CD14-positive monocyte (primary cell): ENCODE measurements around the gene OBSCN. TPM values are rescaled to one million over a fixed set of nuclear protein-coding genes. Genes with fewer than 3 reads are reported as not detected.

Experiments
- DNase-seq, 3 donors: peaks; one replicate each; pipeline ENCODE4 v3.0.0-alpha.2; 2011 to 2022
- H2AFZ ChIP-seq: 2 replicates; pipeline ENCODE4 v1.6.0; 2012; ENCODE audit warnings: mild to moderate bottlenecking, low read depth, low read length, inconsistent platforms; ENCODE audit not compliant: insufficient read depth, poor library complexity, severe bottlenecking
- H3K27ac ChIP-seq, 2 donors: 1 replicate in 1 of 2; 2 replicates in 1 of 2; pipeline ENCODE4 v1.5.1; 2012 to 2013; ENCODE audit warnings: low read length in 2 of 2, control low read depth in 1 of 2, inconsistent platforms in 1 of 2, low read depth in 1 of 2, mild to moderate bottlenecking in 1 of 2
- H3K27me3 ChIP-seq, 2 donors: one replicate each; pipeline versions ENCODE4 v1.6.0 to v1.6.1; 2011 to 2013; ENCODE audit warnings: low read length in 2 of 2; ENCODE audit not compliant: control insufficient read depth in 2 of 2, insufficient read depth in 2 of 2
- H3K36me3 ChIP-seq, 2 donors: replicated peaks in 1 of 2; 1 replicate in 1 of 2; 2 replicates in 1 of 2; pipeline versions ENCODE4 v1.5.1 to v1.6.1; 2012 to 2013; ENCODE audit warnings: low read length in 2 of 2, control low read depth in 1 of 2, inconsistent platforms in 1 of 2, mild to moderate bottlenecking in 1 of 2; ENCODE audit not compliant: insufficient read depth in 2 of 2, control insufficient read depth in 1 of 2
- H3K4me1 ChIP-seq, 2 donors: 1 replicate in 1 of 2; 2 replicates in 1 of 2; pipeline versions ENCODE4 v1.5.1 to v1.6.1; 2012 to 2013; ENCODE audit warnings: low read length in 2 of 2, control low read depth in 1 of 2, inconsistent platforms in 1 of 2, mild to moderate bottlenecking in 1 of 2, moderate library complexity in 1 of 2; ENCODE audit not compliant: insufficient read depth in 2 of 2, control insufficient read depth in 1 of 2
- H3K4me2 ChIP-seq: replicated peaks from 2 replicates; pipeline ENCODE3; 2012; ENCODE audit warnings: low read length, moderate library complexity, mild to moderate bottlenecking; ENCODE audit not compliant: poor library complexity, severe bottlenecking; ENCODE audit errors: extremely low read depth
- H3K4me3 ChIP-seq, 3 experiments: fragments of 200-600 bp in 1 of 3; sonication (generic) in 1 of 3; replicated peaks in 1 of 3; 1 replicate in 2 of 3; 2 replicates in 1 of 3; pipeline ENCODE4 v1.5.1; 2011 to 2013; ENCODE audit warnings: low read length in 3 of 3, mild to moderate bottlenecking in 3 of 3, control low read depth in 2 of 3, low read depth in 2 of 3, inconsistent platforms in 1 of 3, moderate library complexity in 1 of 3
- H3K79me2 ChIP-seq: 2 replicates; pipeline ENCODE4 v1.6.0; 2012; ENCODE audit warnings: mild to moderate bottlenecking, control low read depth, inconsistent platforms, low read length, moderate library complexity; ENCODE audit not compliant: insufficient read depth
- H3K9ac ChIP-seq: 2 replicates; pipeline ENCODE4 v1.6.0; 2017; ENCODE audit warnings: low read length, mild to moderate bottlenecking; ENCODE audit not compliant: insufficient read depth, poor library complexity, severe bottlenecking
- H3K9me3 ChIP-seq, 2 donors: replicated peaks in 1 of 2; 1 replicate in 1 of 2; 2 replicates in 1 of 2; pipeline versions ENCODE4 v1.5.1 to v1.6.1; 2012 to 2013; ENCODE audit warnings: low read length in 2 of 2, control low read depth in 1 of 2; ENCODE audit not compliant: control insufficient read depth in 1 of 2, insufficient read depth in 1 of 2
- H4K20me1 ChIP-seq: 2 replicates; pipeline ENCODE4 v1.6.0; 2012; ENCODE audit warnings: mild to moderate bottlenecking, low read length, control low read depth, moderate library complexity; ENCODE audit not compliant: insufficient read depth
- H3K27ac Mint-ChIP-seq, 7 donors: one replicate each; pipeline ENCODE4 v1.8.0; 2020; ENCODE audit warnings: mild to moderate bottlenecking in 7 of 7, mixed read lengths in 7 of 7, moderate library complexity in 6 of 7, inconsistent platforms in 2 of 7
- H3K27me3 Mint-ChIP-seq, 3 donors: one replicate each; pipeline ENCODE4 v1.8.0; 2021 to 2022; ENCODE audit warnings: low read depth in 3 of 3, mild to moderate bottlenecking in 3 of 3, mixed read lengths in 3 of 3, moderate library complexity in 3 of 3, inconsistent platforms in 1 of 3
- H3K36me3 Mint-ChIP-seq, 2 donors: one replicate each; pipeline ENCODE4 v1.8.0; 2020; ENCODE audit warnings: mixed read lengths in 2 of 2, inconsistent platforms in 1 of 2, mild to moderate bottlenecking in 1 of 2
- H3K4me1 Mint-ChIP-seq: one replicate; pipeline ENCODE4 v1.8.0; 2020; ENCODE audit warnings: mild to moderate bottlenecking, mixed read lengths
- H3K4me3 Mint-ChIP-seq, 2 donors: one replicate each; pipeline ENCODE4 v1.8.0; 2020; ENCODE audit warnings: mild to moderate bottlenecking in 2 of 2, mixed read lengths in 2 of 2, moderate library complexity in 1 of 2
- H3K9me3 Mint-ChIP-seq, 7 donors: one replicate each; pipeline ENCODE4 v1.8.0; 2020 to 2022; ENCODE audit warnings: mixed read lengths in 7 of 7, mild to moderate bottlenecking in 6 of 7, moderate library complexity in 6 of 7, inconsistent platforms in 2 of 7
- CTCF ChIP-seq: fragments of 200-600 bp; IDR thresholded peaks from one replicate; pipeline ENCODE4 v1.8.0; 2022; ENCODE audit warnings: antibody characterized with exemption, mild to moderate bottlenecking
- WGBS: methylation state at CpG from one replicate; pipeline ENCODE4 v1.1.5; 2013; ENCODE audit warnings: missing lambda C conversion rate; ENCODE audit not compliant: insufficient coverage; 5-methylcytosine and 5-hydroxymethylcytosine counted together
- intact Hi-C, 2 donors: fragments of 100-400 bp; cut with micrococcal nuclease; formaldehyde crosslinking; loops; one replicate each; pipeline versions ENCODE4 v1.15.0 to v1.15.1; 2023
- polyA plus RNA-seq, 3 donors: library from polyadenylated mRNA; depleted of rRNA in 1 of 3; unstranded in 2 of 3; stranded (reverse) in 1 of 3; fragments of 300-500 nt in 2 of 3; fragments of >200 nt in 1 of 3; fragmentation: Illumina TruSeq in 2 of 3; gene quantifications; 1 replicate in 2 of 3; 2 replicates in 1 of 3; pipeline ENCODE4 v1.2.3, GENCODE V29; 2012 to 2021

Gene OBSCN
- polyA plus RNA-seq, 3 donors: 0.57 to 1.5 (median 0.76) TPM

- no peak overlapping the region for H3K4me3 Mint-ChIP-seq
- H3K27ac ChIP-seq: no peak overlapping the region
- H2AFZ ChIP-seq: no peak overlapping the region
- H3K9me3 ChIP-seq: peaks cover 27 to 36% of the 10 kb centered on the region in 2 donors
- DNase-seq: no peak
- intact Hi-C loops: no loop called here
- H3K27me3 Mint-ChIP-seq: peaks cover 0 to 1% (median 0%) of the 10 kb centered on the region in 3 donors
- no peak for TF ChIP-seq CTCF
- H3K4me1 ChIP-seq: no peaks in the 10 kb centered on the region
- H3K9ac ChIP-seq: no peak overlapping the region
- no peak overlapping the region for H3K4me3 ChIP-seq
- 94% methylated on average over 17 of the region's 22 CpGs for whole genome bisulfite sequencing
- no peaks in the 10 kb centered on the region for H3K27me3 ChIP-seq
- no peak overlapping the region for H3K27ac Mint-ChIP-seq
- peaks cover 9 to 24% (median 15%) of the 10 kb centered on the region in 7 donors for H3K9me3 Mint-ChIP-seq
- H3K36me3 ChIP-seq: no peaks in the 10 kb centered on the region
- no peak overlapping the region for H3K4me2 ChIP-seq
- no peaks in the 10 kb centered on the region for H3K36me3 Mint-ChIP-seq
- no peaks in the 10 kb centered on the region for H3K4me1 Mint-ChIP-seq
- no peaks in the 10 kb centered on the region for H3K79me2 ChIP-seq
- no peaks in the 10 kb centered on the region for H4K20me1 ChIP-seq
Observed at GRCh38 chr1:228307218-228308023, 99.6 kb downstream of the OBSCN start.

- Histone ChIP-seq H3K9me3 (peaks cover 27 to 36% of the 10 kb centered on the region in 2 donors), H4K20me1 (no peaks in the 10 kb centered on the region), H3K4me1 (no peaks in the 10 kb centered on the region), H3K27ac (no peak overlapping the region), H3K4me2 (no peak overlapping the region), H3K27me3 (no peaks in the 10 kb centered on the region), H3K36me3 (no peaks in the 10 kb centered on the region), H2AFZ (no peak overlapping the region), H3K79me2 (no peaks in the 10 kb centered on the region), H3K9ac (no peak overlapping the region), H3K4me3 (no peak overlapping the region)
- 91% methylated on average over 15 of the region's 18 CpGs for WGBS
- no peak overlapping the region for H3K4me3 Mint-ChIP-seq
- peaks cover 0 to 1% (median 0%) of the 10 kb centered on the region in 3 donors for H3K27me3 Mint-ChIP-seq
- peaks cover 4 to 17% (median 8%) of the 10 kb centered on the region in 7 donors for H3K9me3 Mint-ChIP-seq
- H3K27ac Mint-ChIP-seq: no peak overlapping the region
- no peak for TF ChIP-seq CTCF
- no peaks in the 10 kb centered on the region for H3K36me3 Mint-ChIP-seq
- intact Hi-C loops: no loop called here
- no peak for DNase-seq
- no peaks in the 10 kb centered on the region for H3K4me1 Mint-ChIP-seq
Observed at GRCh38 chr1:228308085-228308601, 100.3 kb downstream of the OBSCN start.
